Naive thymus-derived CD4-positive, alpha-beta T cell (primary cell): ENCODE results near the gene RELN. TPM values are rescaled to one million over a fixed set of nuclear protein-coding genes. Genes with fewer than 3 reads are reported as not detected.

Experiments
- ATAC-seq: fragments of 150-1000 bp; cut with Tn5 transposase; 2 replicates; pipeline ENCODE4 v1.10.0; 2021; ENCODE audit warnings: mild to moderate bottlenecking, moderate library complexity
- CTCF ChIA-PET: fragments of 350-600 bp; sonication (Branson Sonifier 250); formaldehyde crosslinking; loops from one replicate; lab custom pipeline; 2021; ENCODE audit warnings: antibody characterized with exemption; lab: Charles Lee
- POLR2A ChIA-PET: fragments of 350-600 bp; sonication (Branson Sonifier 250); formaldehyde crosslinking; loops from one replicate; lab custom pipeline; 2021; ENCODE audit warnings: antibody characterized with exemption, inconsistent platforms; lab: Charles Lee
- DNase-seq, 9 donors: peaks; one replicate each; pipeline versions ENCODE4 v3.0.0 to v3.0.0-alpha.2; 2020 to 2022; ENCODE audit warnings: mixed read lengths in 1 of 9
- H3K27ac ChIP-seq: one replicate; pipeline ENCODE4 v1.7.0; 2013; ENCODE audit warnings: mild to moderate bottlenecking, low read depth, low read length, moderate library complexity
- H3K27me3 ChIP-seq, 2 donors: one replicate each; pipeline ENCODE4 v1.7.0; 2013; ENCODE audit warnings: low read length in 2 of 2, mild to moderate bottlenecking in 2 of 2, moderate library complexity in 2 of 2; ENCODE audit not compliant: control insufficient read depth in 2 of 2, insufficient read depth in 2 of 2
- H3K36me3 ChIP-seq, 3 experiments: 1 replicate in 2 of 3; 2 replicates in 1 of 3; pipeline ENCODE4 v1.7.0; 2013; ENCODE audit warnings: low read length in 3 of 3, mild to moderate bottlenecking in 3 of 3, moderate library complexity in 1 of 3; ENCODE audit not compliant: insufficient read depth in 3 of 3, control insufficient read depth in 2 of 3
- H3K4me1 ChIP-seq, 2 donors: one replicate each; pipeline ENCODE4 v1.7.0; 2013; ENCODE audit warnings: low read length in 2 of 2, mild to moderate bottlenecking in 2 of 2, moderate library complexity in 1 of 2; ENCODE audit not compliant: control insufficient read depth in 2 of 2, insufficient read depth in 2 of 2
- H3K4me3 ChIP-seq: 2 replicates; pipeline ENCODE4 v1.7.0; 2013; ENCODE audit warnings: mild to moderate bottlenecking, low read length
- H3K9me3 ChIP-seq, 3 experiments: 1 replicate in 2 of 3; 2 replicates in 1 of 3; pipeline ENCODE4 v1.7.0; 2013; ENCODE audit warnings: low read length in 3 of 3; ENCODE audit not compliant: control insufficient read depth in 2 of 3
- H3K27ac Mint-ChIP-seq, 9 donors: one replicate each; pipeline ENCODE4 v1.8.0; 2020 to 2022; ENCODE audit warnings: mixed read lengths in 9 of 9, mild to moderate bottlenecking in 8 of 9, moderate library complexity in 5 of 9, inconsistent platforms in 2 of 9
- H3K27me3 Mint-ChIP-seq, 5 donors: one replicate each; pipeline ENCODE4 v1.8.0; 2021 to 2022; ENCODE audit warnings: mixed read lengths in 5 of 5, mild to moderate bottlenecking in 1 of 5
- H3K36me3 Mint-ChIP-seq, 5 donors: one replicate each; pipeline ENCODE4 v1.8.0; 2020 to 2022; ENCODE audit warnings: mixed read lengths in 5 of 5, mild to moderate bottlenecking in 3 of 5, inconsistent platforms in 1 of 5
- H3K4me1 Mint-ChIP-seq, 7 donors: one replicate each; pipeline ENCODE4 v1.8.0; 2020 to 2022; ENCODE audit warnings: mixed read lengths in 7 of 7, mild to moderate bottlenecking in 3 of 7, inconsistent platforms in 1 of 7
- H3K4me3 Mint-ChIP-seq, 10 donors: one replicate each; pipeline ENCODE4 v1.8.0; 2020 to 2022; ENCODE audit warnings: mild to moderate bottlenecking in 10 of 10, mixed read lengths in 10 of 10, moderate library complexity in 6 of 10, inconsistent platforms in 2 of 10
- H3K9me3 Mint-ChIP-seq, 11 donors: one replicate each; pipeline ENCODE4 v1.8.0; 2020 to 2022; ENCODE audit warnings: mixed read lengths in 11 of 11, mild to moderate bottlenecking in 4 of 11, inconsistent platforms in 1 of 11, moderate library complexity in 1 of 11
- intact Hi-C, 2 donors: fragments of 100-400 bp; cut with micrococcal nuclease; formaldehyde crosslinking; loops; one replicate each; pipeline ENCODE4 v1.15.1; 2023
- polyA plus RNA-seq, 2 donors: library from polyadenylated mRNA; unstranded; fragments of 300-500 nt; fragmentation: Illumina TruSeq; gene quantifications; one replicate each; pipeline ENCODE4 v1.2.3, GENCODE V29; 2021
- total RNA-seq, 6 experiments: library from RNA in 5 of 6; stranded (reverse) in 5 of 6; gene quantifications; 1 replicate in 5 of 6; 2 replicates in 1 of 6; pipeline ENCODE4 v1.2.3 and lab custom pipeline; 2021 to 2026

RELN gene
- total and polyA plus RNA-seq, 7 experiments from 2014 or later: not detected

GRCh38 chr7:103987451-103987850 is 2.0 kb downstream of the RELN start:
- Histone ChIP-seq H3K4me1 (no peaks in the 10 kb centered on the region), H3K27ac (no peak overlapping the region), H3K9me3 (no peaks in the 10 kb centered on the region), H3K27me3 (no peaks in the 10 kb centered on the region), H3K4me3 (no peak overlapping the region), H3K36me3 (no peaks in the 10 kb centered on the region)
- peaks cover 46 to 63% (median 52%) of the 10 kb centered on the region in 5 donors for H3K27me3 Mint-ChIP-seq
- ATAC-seq (no peak), DNase-seq (no peak)
- H3K4me1 Mint-ChIP-seq: peaks cover 3 to 19% (median 13%) of the 10 kb centered on the region in 7 donors
- no peak overlapping the region for H3K27ac Mint-ChIP-seq
- H3K4me3 Mint-ChIP-seq: no peak overlapping the region
- peaks cover 0 to 2% (median 0%) of the 10 kb centered on the region in 11 donors for H3K9me3 Mint-ChIP-seq
- peaks cover 0 to 4% (median 0%) of the 10 kb centered on the region in 5 donors for H3K36me3 Mint-ChIP-seq
- intact Hi-C loops: no loop called here
- CTCF ChIA-PET: no interaction called here
- POLR2A ChIA-PET: no interaction called here

- Histone ChIP-seq H3K27ac (no peak overlapping the region), H3K36me3 (no peaks in the 10 kb centered on the region), H3K9me3 (no peaks in the 10 kb centered on the region), H3K4me3 (no peak overlapping the region), H3K4me1 (no peaks in the 10 kb centered on the region), H3K27me3 (no peaks in the 10 kb centered on the region)
- DNase-seq (no peak), ATAC-seq (no peak)
- Mint-ChIP-seq H3K4me3 (no peak overlapping the region), H3K27ac (no peak overlapping the region), H3K4me1 (peaks cover 3 to 19% (median 12%) of the 10 kb centered on the region in 7 donors), H3K36me3 (peaks cover 0 to 4% (median 0%) of the 10 kb centered on the region in 5 donors), H3K9me3 (peaks cover 0 to 3% (median 0%) of the 10 kb centered on the region in 11 donors), H3K27me3 (peaks cover 38 to 47% (median 42%) of the 10 kb centered on the region in 5 donors)
- intact Hi-C loops: no loop called here
- ChIA-PET CTCF (no interaction called here), POLR2A (no interaction called here)
These were observed 3.8 kb downstream of the RELN start for GRCh38 chr7:103985565-103986126.

DNA sequence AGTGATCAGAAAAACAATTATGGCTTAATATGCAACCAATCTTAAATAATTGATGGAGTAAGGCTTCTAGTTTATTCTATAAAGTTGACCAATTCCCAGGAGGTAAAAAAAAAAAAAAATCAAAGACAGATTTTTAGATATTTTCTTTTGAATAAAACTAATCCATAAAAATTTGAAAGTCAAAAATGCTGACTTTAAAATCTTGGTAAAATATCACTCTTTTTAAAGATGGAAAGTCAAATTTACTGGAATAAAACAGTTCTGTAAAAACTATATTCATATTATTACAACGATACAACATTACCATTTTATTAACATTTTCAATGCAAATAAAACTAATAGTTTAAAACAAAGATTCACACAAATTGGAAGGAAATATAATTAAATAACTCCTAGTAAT is 5.4 kb downstream of the RELN start:
- peaks cover 0 to 3% (median 0%) of the 10 kb centered on the region in 11 donors for H3K9me3 Mint-ChIP-seq
- DNase-seq: no peak
- H3K4me3 Mint-ChIP-seq: no peak overlapping the region
- POLR2A ChIA-PET: no interaction called here
- Histone ChIP-seq H3K4me3 (no peak overlapping the region), H3K4me1 (no peaks in the 10 kb centered on the region), H3K27me3 (no peaks in the 10 kb centered on the region), H3K36me3 (no peaks in the 10 kb centered on the region), H3K9me3 (no peaks in the 10 kb centered on the region), H3K27ac (no peak overlapping the region)
- CTCF ChIA-PET: no interaction called here
- peaks cover 0 to 4% (median 0%) of the 10 kb centered on the region in 5 donors for H3K36me3 Mint-ChIP-seq
- no peak overlapping the region for H3K27ac Mint-ChIP-seq
- no peak for ATAC-seq
- peaks cover 0 to 13% (median 6%) of the 10 kb centered on the region in 7 donors for H3K4me1 Mint-ChIP-seq
- intact Hi-C loops: no loop called here
- H3K27me3 Mint-ChIP-seq: peaks cover 36 to 41% (median 36%) of the 10 kb centered on the region in 5 donors

- Mint-ChIP-seq H3K36me3 (peaks cover 0 to 2% (median 0%) of the 10 kb centered on the region in 5 donors), H3K4me3 (no peak overlapping the region), H3K27me3 (peaks cover 30 to 34% (median 31%) of the 10 kb centered on the region in 5 donors), H3K27ac (no peak overlapping the region), H3K9me3 (peaks cover 0 to 3% (median 0%) of the 10 kb centered on the region in 11 donors), H3K4me1 (peaks cover 0 to 8% (median 2%) of the 10 kb centered on the region in 7 donors)
- Histone ChIP-seq H3K9me3 (no peaks in the 10 kb centered on the region), H3K4me3 (no peak overlapping the region), H3K27ac (no peak overlapping the region), H3K27me3 (no peaks in the 10 kb centered on the region), H3K4me1 (no peaks in the 10 kb centered on the region), H3K36me3 (no peaks in the 10 kb centered on the region)
- POLR2A ChIA-PET: no interaction called here
- ATAC-seq (no peak), DNase-seq (no peak)
- CTCF ChIA-PET: no interaction called here
- intact Hi-C loops: no loop called here
These were observed 6.1 kb downstream of the RELN start for GRCh38 chr7:103983201-103983977.

GRCh38 chr7:103981003-103981423 is 8.4 kb downstream of the RELN start:
- ChIA-PET CTCF (no interaction called here), POLR2A (no interaction called here)
- no peaks in the 10 kb centered on the region for H3K4me1 Mint-ChIP-seq
- Histone ChIP-seq H3K36me3 (no peaks in the 10 kb centered on the region), H3K27me3 (no peaks in the 10 kb centered on the region), H3K4me1 (no peaks in the 10 kb centered on the region), H3K4me3 (no peak overlapping the region), H3K9me3 (no peaks in the 10 kb centered on the region), H3K27ac (no peak overlapping the region)
- peaks cover 16 to 23% (median 17%) of the 10 kb centered on the region in 5 donors for H3K27me3 Mint-ChIP-seq
- no peak for ATAC-seq
- intact Hi-C loops: no loop called here
- H3K36me3 Mint-ChIP-seq: no peaks in the 10 kb centered on the region
- H3K4me3 Mint-ChIP-seq: no peak overlapping the region
- DNase-seq: no peak
- H3K27ac Mint-ChIP-seq: no peak overlapping the region
- peaks cover 0 to 4% (median 0%) of the 10 kb centered on the region in 11 donors for H3K9me3 Mint-ChIP-seq

GRCh38 chr7:103972779-103973434 is 16.6 kb downstream of the RELN start:
- H3K27me3 Mint-ChIP-seq: peaks cover 0 to 12% (median 9%) of the 10 kb centered on the region in 5 donors
- Histone ChIP-seq H3K36me3 (no peaks in the 10 kb centered on the region), H3K4me3 (no peak overlapping the region), H3K9me3 (no peaks in the 10 kb centered on the region), H3K27ac (no peak overlapping the region), H3K4me1 (no peaks in the 10 kb centered on the region), H3K27me3 (no peaks in the 10 kb centered on the region)
- H3K4me1 Mint-ChIP-seq: no peaks in the 10 kb centered on the region
- DNase-seq (no peak), ATAC-seq (no peak)
- no peak overlapping the region for H3K27ac Mint-ChIP-seq
- no peak overlapping the region for H3K4me3 Mint-ChIP-seq
- CTCF ChIA-PET: no interaction called here
- peaks cover 0 to 4% (median 0%) of the 10 kb centered on the region in 11 donors for H3K9me3 Mint-ChIP-seq
- H3K36me3 Mint-ChIP-seq: no peaks in the 10 kb centered on the region
- POLR2A ChIA-PET: no interaction called here
- intact Hi-C loops: no loop called here
